ENCODE measurements around the gene TPST1. TPM values are rescaled to one million over a fixed set of nuclear protein-coding genes. Genes with fewer than 3 reads are reported as not detected.

The TPST1 gene
- polyA plus RNA-seq, 1 donor (not counting 4 experiments of a cell fraction or from before 2014, with no cell fraction given) = 48.5 TPM

GRCh38 chr7:66272321-66272720, 67.2 kb downstream of the TPST1 start:
- H4K20me1 ChIP-seq (ENCODE audit: control insufficient read depth, extremely low read depth, insufficient read depth, low read length) = no peaks in the 10 kb centered on the region
- no peaks in the 10 kb centered on the region for H3K36me3 ChIP-seq (ENCODE audit: control insufficient read depth in 2 of 2, extremely low read depth in 1 of 2, insufficient read depth in 2 of 2, low read length in 2 of 2)
- peaks cover 3% of the 10 kb centered on the region for H3K79me2 ChIP-seq (ENCODE audit: control insufficient read depth, insufficient read depth, low read length)
- TF ChIP-seq CTCF (optimal IDR thresholded peaks at IDR 0.05 in 1 of 3, IDR thresholded peaks at IDR 0.05 in 1 of 3, conservative IDR thresholded peaks at IDR 0.05 in 1 of 3; ENCODE audit: extremely low read depth in 1 of 3, insufficient read depth in 2 of 3, low read length in 3 of 3) (no peak), EZH2 (IDR thresholded peaks at IDR 0.05; ENCODE audit: low read length) (no peak)
- DNase-seq (ENCODE audit: low read depth, low spot score) = no peak
- no peak for FAIRE-seq
- H3K9me3 ChIP-seq (ENCODE audit: control insufficient read depth, low read depth, low read length) = no peaks in the 10 kb centered on the region
- no peaks in the 10 kb centered on the region for H3K9me1 ChIP-seq (ENCODE audit: control insufficient read depth, extremely low read depth, insufficient read depth, low read length)
- H3K9ac ChIP-seq (ENCODE audit: control insufficient read depth, extremely low read depth, insufficient read depth, low read length) = no peak overlapping the region
- dilution Hi-C loops (cut with MboI; ENCODE audit: extremely low pct_ligation_motif_present, low sequenced_read_pairs) = no loop called here
- H3K4me2 ChIP-seq (ENCODE audit: control insufficient read depth, extremely low read depth, insufficient read depth, low read depth, low read length) = no peak overlapping the region
- peaks cover 23% of the 10 kb centered on the region for H3K4me1 ChIP-seq (ENCODE audit: control insufficient read depth, extremely low read depth, insufficient read depth, low read length)
- H3K4me3 ChIP-seq (ENCODE audit: control insufficient read depth in 2 of 3, extremely low read depth in 1 of 3, insufficient read depth in 2 of 3, low read depth in 1 of 3, low read length in 3 of 3) = no peak overlapping the region
- no peaks in the 10 kb centered on the region for H3K27me3 ChIP-seq (ENCODE audit: control insufficient read depth, extremely low read depth, insufficient read depth, low read length)
- no peak overlapping the region for H2AFZ ChIP-seq (ENCODE audit: control insufficient read depth, low read length)
- H3K27ac ChIP-seq (ENCODE audit: control insufficient read depth, insufficient read depth, low read length) = no peak overlapping the region

GRCh38 chr7:66276363-66276762, 71.2 kb downstream of the TPST1 start:
- no peak overlapping the region for H2AFZ ChIP-seq (ENCODE audit: control insufficient read depth, low read length)
- H3K4me3 ChIP-seq (ENCODE audit: control insufficient read depth in 2 of 3, extremely low read depth in 1 of 3, insufficient read depth in 2 of 3, low read depth in 1 of 3, low read length in 3 of 3) = no peak overlapping the region
- dilution Hi-C loops (cut with MboI; ENCODE audit: extremely low pct_ligation_motif_present, low sequenced_read_pairs) = no loop called here
- H3K4me2 ChIP-seq (ENCODE audit: control insufficient read depth, extremely low read depth, insufficient read depth, low read depth, low read length) = no peak overlapping the region
- H3K4me1 ChIP-seq (ENCODE audit: control insufficient read depth, extremely low read depth, insufficient read depth, low read length) = peaks cover 18% of the 10 kb centered on the region
- TF ChIP-seq CTCF (optimal IDR thresholded peaks at IDR 0.05 in 1 of 3, IDR thresholded peaks at IDR 0.05 in 1 of 3, conservative IDR thresholded peaks at IDR 0.05 in 1 of 3; ENCODE audit: extremely low read depth in 1 of 3, insufficient read depth in 2 of 3, low read length in 3 of 3) (no peak), EZH2 (IDR thresholded peaks at IDR 0.05; ENCODE audit: low read length) (no peak)
- DNase-seq (ENCODE audit: low read depth, low spot score) (no peak), FAIRE-seq (no peak)
- peaks cover 12% of the 10 kb centered on the region for H3K79me2 ChIP-seq (ENCODE audit: control insufficient read depth, insufficient read depth, low read length)
- H3K36me3 ChIP-seq (ENCODE audit: control insufficient read depth in 2 of 2, extremely low read depth in 1 of 2, insufficient read depth in 2 of 2, low read length in 2 of 2) = no peaks in the 10 kb centered on the region
- no peaks in the 10 kb centered on the region for H3K9me3 ChIP-seq (ENCODE audit: control insufficient read depth, low read depth, low read length)
- no peaks in the 10 kb centered on the region for H4K20me1 ChIP-seq (ENCODE audit: control insufficient read depth, extremely low read depth, insufficient read depth, low read length)
- no peaks in the 10 kb centered on the region for H3K27me3 ChIP-seq (ENCODE audit: control insufficient read depth, extremely low read depth, insufficient read depth, low read length)
- H3K27ac ChIP-seq (ENCODE audit: control insufficient read depth, insufficient read depth, low read length) = peak overlapping the region; percentile 48
- H3K9ac ChIP-seq (ENCODE audit: control insufficient read depth, extremely low read depth, insufficient read depth, low read length) = no peak overlapping the region
- no peaks in the 10 kb centered on the region for H3K9me1 ChIP-seq (ENCODE audit: control insufficient read depth, extremely low read depth, insufficient read depth, low read length)

Data from keratinocyte (primary cell).